Left colon (tissue), 2 donors: ENCODE results near the gene CNTFR. TPM values are rescaled to one million over a fixed set of nuclear protein-coding genes. Genes with fewer than 3 reads are reported as not detected.
"Not testable (repeated sequence)": the region's sequence is repeated elsewhere in the genome, so short reads cannot be mapped to it uniquely, and the experiment has no call there.

Source experiments
- ATAC-seq: fragments of 200-7000 bp; cut with Tn5 transposase; one replicate; pipeline ENCODE4 v1.9.1; 2020; ENCODE audit warnings: mild to moderate bottlenecking, moderate library complexity
- DNase-seq, 2 donors: peaks; one replicate each; pipeline ENCODE4 v3.0.0-alpha.2; 2020
- intact Hi-C, 2 donors: fragments of 100-400 bp; cut with DNase I in 1 of 2; cut with micrococcal nuclease in 1 of 2; formaldehyde crosslinking; loops; one replicate each; pipeline versions ENCODE4 v1.11.2 to v1.14.0; 2022; cut with DNase I, micrococcal nuclease
- long read RNA-seq: library from polyadenylated mRNA; unstranded; transcript quantifications from one replicate; pipeline ENCODE4 v2.0.0, GENCODE V29; 2021
- total RNA-seq, 2 donors: library from RNA; stranded (reverse); fragmentation: NEBNext Ultra II Directional; extraction: Animal tissue kit (Norgen Biotek cat#: 25700); gene quantifications; one replicate each; pipeline ENCODE4 v1.2.1, GENCODE V29; 2021
- donor health status: DM: no; HTN: no; CAD: no.
- donor health status: DM: yes; HTN: yes; CAD: no.

CNTFR gene
- total RNA-seq: 10 to 100 TPM in 1 of 2 donors, 1 to 10 TPM in 1; 6.4 to 13.1 TPM
- long read RNA-seq, partial matches to known transcripts: 2 of 3 reads
- long read RNA-seq, other reads (novel, unspliced or antisense): 1 of 3 reads

- intact Hi-C loops: loop anchor here in 1 of 2 donors (5.0 to 10.0 kb wide), 2 partner anchors 43 to 175 kb away; no protein-coding TSS in a partner anchor
- ATAC-seq: peak; percentile 37
- DNase-seq: peak; percentile 36 to 38
Observed at GRCh38 chr9:34589636-34590380, at the start of gene CNTFR. Gene CNTFR, minus strand, starts transcription at chr9:34589724. Its CDS starts 20,743 bp downstream, at chr9:34568981.

GRCh38 chr9:34639322-34639721, 49.8 kb upstream of the CNTFR start:
- intact Hi-C loops, DNase-seq, ATAC-seq: not testable (repeated sequence)

DNA sequence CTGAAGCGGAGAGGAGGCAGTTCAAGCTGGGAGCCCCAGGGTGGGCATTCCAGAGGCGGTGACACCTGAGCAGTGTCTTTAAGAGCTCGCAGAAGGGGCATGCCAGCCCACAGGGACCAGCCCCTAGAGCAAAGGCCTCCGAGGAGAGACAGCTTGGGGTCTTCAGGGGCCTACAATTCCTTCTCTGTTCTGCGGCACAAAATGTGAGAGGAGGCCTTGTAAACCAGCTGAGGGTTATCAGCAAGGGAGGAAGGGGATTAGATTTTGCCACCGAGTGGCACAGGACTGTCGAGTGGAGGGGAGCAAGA, 48.6 kb upstream of the CNTFR start:
- DNase-seq (no peak), ATAC-seq (no peak)
- intact Hi-C loops: no loop called here

- intact Hi-C loops: no loop called here
- ATAC-seq (peak; percentile 94), DNase-seq (peak; percentile 91 to 96)
Observed at GRCh38 chr9:34637356-34638137, 48.0 kb upstream of the CNTFR start, which contains the start of gene SIGMAR1. Gene SIGMAR1, minus strand, starts transcription at chr9:34637787. Its CDS starts 90 bp downstream, at chr9:34637697.

DNA sequence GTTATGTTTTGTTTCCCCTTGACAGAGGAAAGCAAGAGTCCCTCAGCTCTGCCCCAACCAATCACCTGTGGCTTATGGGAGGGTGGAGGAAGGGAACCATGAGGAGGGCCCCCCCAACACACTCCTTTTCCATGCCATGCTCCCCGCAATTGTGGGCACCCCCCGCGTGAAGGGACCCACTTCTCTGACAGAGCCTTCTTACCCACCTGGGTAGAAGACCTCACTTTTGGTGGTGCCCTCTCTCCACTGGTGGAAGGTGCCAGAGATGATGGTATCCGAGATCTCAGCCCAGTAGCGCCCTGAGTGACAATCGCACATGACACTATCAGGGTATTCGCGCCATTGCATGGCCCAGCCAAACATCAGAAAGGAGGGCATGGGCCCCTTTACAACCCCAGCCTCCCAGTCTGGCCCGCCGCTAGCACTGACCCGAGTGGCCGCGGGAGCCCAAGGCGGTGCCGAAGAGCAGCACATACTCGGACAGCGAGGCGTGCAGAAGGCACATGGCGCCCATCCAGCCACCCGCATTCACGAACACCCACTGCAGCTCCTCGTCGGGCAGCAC, 47.3 kb upstream of the CNTFR start:
- DNase-seq: peak in 1 of 2 donors; percentile 49
- ATAC-seq: no peak

DNA sequence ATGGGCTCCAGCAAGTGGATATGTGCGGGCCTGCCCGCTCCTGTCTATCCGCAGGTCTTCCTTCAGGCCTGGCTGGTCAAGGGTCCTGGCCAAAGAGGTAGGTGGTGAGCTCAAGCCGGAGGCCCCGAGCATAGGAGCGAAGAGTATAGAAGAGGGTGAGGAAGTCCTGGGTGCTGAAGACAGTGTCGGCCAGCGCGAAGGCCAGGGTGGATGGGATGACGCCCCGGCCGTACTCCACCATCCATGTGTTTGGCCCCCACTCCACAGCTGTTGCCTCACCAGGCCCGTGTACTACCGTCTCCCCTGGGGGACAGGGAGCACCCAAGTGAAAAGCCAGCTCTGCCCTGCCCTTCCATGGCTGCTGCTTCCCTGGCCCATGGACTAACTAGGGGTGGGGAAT, 46.0 kb upstream of the CNTFR start:
- intact Hi-C loops: no loop called here
- ATAC-seq (no peak), DNase-seq (no peak)

More for the DNA sequence above, 47.3 kb upstream of the CNTFR start:
- intact Hi-C loops: no loop called here

- intact Hi-C loops: no loop called here
- no peak for DNase-seq
- ATAC-seq: no peak
Observed at GRCh38 chr9:34634551-34635248, 45.2 kb upstream of the CNTFR start.

DNA sequence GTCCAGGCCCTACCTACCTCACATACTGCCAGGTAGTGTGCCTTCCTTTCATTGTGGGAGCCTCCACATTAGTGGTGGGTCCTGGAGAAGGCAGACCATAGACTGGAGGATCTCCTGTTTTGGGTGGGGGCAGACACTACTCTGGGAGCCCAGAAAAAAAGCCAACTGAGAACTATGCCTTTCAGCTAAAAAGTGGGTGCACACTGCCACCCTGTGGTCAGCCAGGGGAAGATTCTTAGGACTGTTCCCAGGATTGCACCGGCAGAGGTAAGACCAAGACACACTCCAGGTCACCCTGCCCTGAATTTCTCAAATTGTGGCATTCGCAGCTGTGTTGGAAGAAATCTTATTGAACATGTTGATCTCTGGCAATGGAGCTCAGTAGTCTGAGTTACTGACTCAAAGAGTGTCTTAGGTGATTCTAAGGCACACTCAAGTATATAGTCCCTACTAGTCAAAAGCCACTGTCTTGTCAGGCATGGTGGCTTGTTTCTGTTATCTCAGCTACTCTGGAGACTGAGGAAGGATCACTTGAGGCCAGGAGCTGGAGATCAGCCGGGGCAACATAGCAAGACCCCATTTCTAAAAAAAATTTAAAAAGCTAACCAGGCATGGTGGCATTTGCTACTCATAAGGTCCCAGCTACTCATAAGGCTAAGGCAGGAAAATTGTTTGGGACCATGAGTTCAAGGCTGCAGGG, 44.5 kb upstream of the CNTFR start:
- ATAC-seq: peak; percentile 20
- peak; percentile 57 to 66 for DNase-seq
- intact Hi-C loops: no loop called here

DNA sequence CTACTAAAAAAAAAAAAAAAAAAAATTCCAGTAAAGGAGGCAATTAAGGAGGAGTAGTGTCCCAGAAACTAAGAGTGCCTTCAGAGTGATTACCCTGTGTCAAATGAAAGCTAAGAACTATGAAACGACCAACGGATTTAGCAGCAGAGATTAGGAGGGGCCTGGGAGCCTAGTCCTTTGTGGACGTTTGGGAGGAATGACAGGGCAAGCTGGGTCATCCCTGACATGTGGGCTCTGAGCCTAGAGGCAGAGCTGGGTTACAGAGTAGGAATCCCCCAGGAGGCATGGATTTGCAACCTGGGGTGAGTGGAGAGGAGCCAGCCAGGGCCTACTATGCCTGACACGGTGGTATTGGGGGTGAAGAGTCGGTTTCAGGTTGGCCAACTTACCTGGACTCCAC, 43.6 kb upstream of the CNTFR start:
- intact Hi-C loops: no loop called here
- ATAC-seq (no peak), DNase-seq (no peak)

DNA sequence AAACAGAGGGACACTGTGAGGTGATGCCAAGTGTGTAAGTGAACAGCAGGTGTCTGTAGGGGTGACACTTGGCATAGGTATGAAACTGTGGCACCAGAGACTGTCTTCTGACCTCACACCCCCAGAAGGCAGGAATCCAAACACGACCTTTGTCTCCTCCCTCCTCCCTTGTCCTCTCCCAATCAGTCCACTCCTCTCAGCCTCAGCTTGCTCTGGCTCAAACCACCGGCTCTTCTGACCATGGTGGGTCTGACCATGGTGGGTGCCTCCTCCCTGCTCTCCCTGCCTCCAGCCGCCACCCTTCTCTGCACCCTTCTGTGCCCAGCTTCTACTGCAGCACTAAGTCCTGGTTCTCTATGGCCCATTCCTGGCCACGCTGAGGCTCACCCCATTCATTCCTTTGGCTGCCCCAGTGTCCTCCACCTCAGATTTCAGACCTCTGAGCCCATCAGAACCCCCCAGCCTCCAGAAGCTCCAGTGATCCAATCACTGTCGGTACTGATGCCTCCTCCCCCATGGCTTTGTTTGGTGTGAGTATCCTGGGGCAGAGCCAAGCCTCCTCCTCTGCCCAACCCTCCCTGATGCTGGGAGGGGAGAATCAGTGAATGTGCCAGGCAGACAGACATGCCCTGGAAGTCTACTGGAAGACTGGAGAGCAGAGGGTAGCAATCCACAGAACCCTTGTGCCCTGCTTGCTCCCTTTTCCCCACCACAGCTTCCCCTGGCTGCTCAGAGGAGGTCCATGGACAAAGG, 41.1 kb upstream of the CNTFR start:
- ATAC-seq (peak; percentile 61), DNase-seq (no peak)
- intact Hi-C loops: no loop called here

- DNase-seq (no peak), ATAC-seq (no peak)
- intact Hi-C loops: no loop called here
Observed at GRCh38 chr9:34629491-34629808, 39.9 kb upstream of the CNTFR start.

DNA sequence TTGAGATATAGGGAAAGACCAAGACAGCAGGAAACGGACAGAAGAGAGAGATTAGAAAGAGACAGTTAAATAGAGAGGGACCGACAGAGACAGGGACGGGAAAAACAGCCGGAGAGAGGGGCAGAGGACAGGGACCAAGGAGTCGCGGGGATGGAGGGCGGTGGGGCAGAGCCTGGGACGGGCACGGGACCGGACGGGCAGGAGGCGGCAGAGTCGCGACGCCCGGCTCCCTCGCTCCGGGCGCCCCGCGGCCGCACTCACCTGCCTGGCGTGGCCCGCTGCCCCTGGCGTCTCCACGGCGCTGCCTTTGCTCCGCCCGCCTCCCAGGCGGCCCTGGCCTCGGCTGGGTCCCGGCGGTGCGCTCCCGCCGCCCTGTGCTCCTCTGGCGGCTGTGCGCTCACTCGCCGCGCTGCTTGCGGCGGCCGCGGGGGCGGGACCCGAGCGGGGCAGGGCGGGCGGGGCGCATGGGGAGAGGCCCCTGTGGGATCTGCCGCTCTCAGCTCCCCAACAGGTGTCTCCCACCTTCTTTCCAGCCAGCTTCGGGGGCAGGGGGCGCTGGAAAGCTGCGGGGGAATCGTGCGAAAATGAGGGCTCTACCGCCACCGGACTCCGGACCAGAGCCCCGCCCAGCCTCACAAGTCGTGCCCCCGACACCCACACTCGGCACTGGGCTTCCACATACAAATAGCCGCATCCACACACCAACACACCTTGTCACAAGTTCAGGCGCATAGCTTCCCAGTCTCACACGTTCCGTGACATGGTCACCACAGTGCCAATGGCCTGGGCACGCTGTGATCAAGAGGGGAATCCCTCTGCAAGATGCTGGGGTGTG, 39.3 kb upstream of the CNTFR start, which contains the start of gene ARID3C:
Gene ARID3C (minus strand): TSS at position 411 of the 835 bp plus-strand sequence. CDS start 1,052 bp downstream, outside the sequence.
- intact Hi-C loops: no loop called here
- ATAC-seq (peak; percentile 80), DNase-seq (peak in 1 of 2 donors; percentile 58)

GRCh38 chr9:34627716-34628655, 38.5 kb upstream of the CNTFR start:
- ATAC-seq (no peak), DNase-seq (no peak)

DNA sequence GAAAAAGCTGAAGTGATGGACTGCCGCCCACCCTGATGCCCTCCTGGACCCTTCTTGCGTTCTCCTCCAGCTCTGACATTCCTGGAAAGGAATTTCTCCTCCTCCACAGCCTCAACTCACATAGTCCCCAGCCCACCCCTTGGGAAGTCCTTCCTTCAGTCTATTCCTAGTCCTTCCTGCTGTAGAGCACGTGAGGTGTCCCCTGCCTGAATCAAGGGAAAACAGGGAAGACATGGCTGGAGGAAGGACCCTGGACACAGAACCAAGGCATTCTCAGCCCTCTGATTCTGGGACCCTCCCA, 35.6 kb upstream of the CNTFR start:
- no peak for ATAC-seq

More at GRCh38 chr9:34627716-34628655, 38.5 kb upstream of the CNTFR start:
- intact Hi-C loops: no loop called here

GRCh38 chr9:34624475-34625185, 35.1 kb upstream of the CNTFR start:
- ATAC-seq: no peak
- intact Hi-C loops: no loop called here
- DNase-seq: no peak

More for the DNA sequence above, 35.6 kb upstream of the CNTFR start:
- intact Hi-C loops: no loop called here
- DNase-seq: no peak
